Stimulated activated CD4-positive, alpha-beta T cell treated with anti-CD3 and anti-CD28 coated beads, Interleukin-15, amount 100 ng/mL, for 24 hours (primary cell): ENCODE data around the gene ZNF552.
A peak's percentile ranks its signal among the peaks of the same experiment; 100 is the strongest.

Experiments used
- DNase-seq: peaks from one replicate; pipeline ENCODE4 v3.0.0-alpha.2; 2020

ZNF552 gene

GRCh38 chr19:57771417-57771816 is 43.3 kb downstream of the ZNF552 start:
- DNase-seq, result no peak

DNA sequence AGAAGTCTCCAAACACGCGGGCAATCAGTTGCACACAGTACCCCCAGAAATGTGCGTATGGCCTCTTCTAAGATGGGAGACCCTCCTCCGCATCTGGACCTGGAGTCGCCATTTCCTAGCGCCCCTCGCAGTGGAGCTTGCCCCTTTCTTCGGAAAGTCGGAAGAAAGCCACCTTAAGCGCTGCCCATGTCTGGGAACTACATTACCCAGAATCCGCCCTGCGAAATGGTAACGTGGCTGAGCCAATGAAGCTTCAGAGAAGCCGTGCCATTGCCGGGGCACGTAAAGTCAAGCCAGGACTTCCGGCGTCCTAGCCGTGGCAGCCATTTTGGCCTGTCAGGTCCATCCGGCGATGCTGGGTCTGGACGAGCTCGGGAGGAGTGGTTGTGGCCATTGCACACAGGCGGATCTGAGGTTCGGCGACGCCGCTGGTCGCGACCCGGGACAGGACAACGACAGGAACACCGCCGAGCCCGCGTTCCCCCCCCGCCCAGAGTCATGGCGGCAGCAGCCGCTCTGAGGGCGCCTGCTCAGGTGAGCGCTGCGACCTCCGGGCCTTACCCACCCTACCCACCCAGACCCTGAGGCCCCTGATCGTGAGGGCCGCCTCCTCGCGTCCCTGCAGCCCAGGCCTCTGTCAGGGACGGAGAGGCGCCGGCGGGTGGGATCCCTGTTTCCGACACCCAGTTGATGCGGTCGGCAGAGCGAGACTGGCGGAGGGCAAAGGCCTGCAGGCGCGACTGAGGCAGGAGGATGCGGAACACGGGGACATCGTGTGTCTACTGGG is 45.2 kb downstream of the ZNF552 start, which contains the start of gene ZNF586:
TSS of gene ZNF586 (plus strand) at position 332 of the 787 bp plus-strand sequence. CDS start at position 499, 167 bp downstream.
- peak; percentile 90 for DNase-seq

GRCh38 chr19:57759096-57759495 is 55.6 kb downstream of the ZNF552 start:
- DNase-seq, result no peak

DNA sequence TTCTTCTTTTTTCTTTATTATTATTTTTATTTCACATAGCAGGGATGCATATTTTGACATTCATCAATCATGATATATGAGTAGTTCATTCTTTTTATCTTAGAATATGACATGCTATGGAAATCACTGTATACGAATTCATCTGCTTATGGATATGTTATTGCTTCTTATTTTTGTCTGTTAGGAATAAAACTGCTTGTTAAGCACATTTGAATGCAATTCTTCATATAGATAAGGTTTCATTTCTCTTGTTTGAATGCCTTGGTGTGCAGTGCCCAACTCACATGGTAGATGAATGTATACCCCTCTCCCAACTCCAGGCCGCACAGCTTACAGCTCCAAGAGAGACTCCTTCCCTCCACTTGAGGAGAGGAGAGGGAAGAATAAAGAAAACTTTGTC is 56.8 kb downstream of the ZNF552 start:
- DNase-seq, result no peak
